ENCODE data around the gene GPR146. TPM values are rescaled to one million over a fixed set of nuclear protein-coding genes. Genes with fewer than 3 reads are reported as not detected.

GPR146 gene
- total RNA-seq, 1 donor from 2014 or later = 3.6 TPM

GRCh38 chr7:1011297-1012003 lies 32.9 kb upstream of the GPR146 start:
- no peak for DNase-seq (ENCODE audit: low read depth)

GRCh38 chr7:1012004-1012715 lies 32.2 kb upstream of the GPR146 start:
- no peak for DNase-seq (ENCODE audit: low read depth)

- no peak for DNase-seq (ENCODE audit: low read depth)
Measured at GRCh38 chr7:1012716-1013095, 31.6 kb upstream of the GPR146 start.

GRCh38 chr7:1013581-1013980 lies 30.8 kb upstream of the GPR146 start:
- no peak for DNase-seq (ENCODE audit: low read depth)

GRCh38 chr7:1014681-1015080 lies 29.7 kb upstream of the GPR146 start:
- DNase-seq (ENCODE audit: low read depth) = no peak

GRCh38 chr7:1015196-1016121 lies 28.9 kb upstream of the GPR146 start:
- DNase-seq (ENCODE audit: low read depth) = no peak

GRCh38 chr7:1016577-1017531 lies 27.5 kb upstream of the GPR146 start:
- DNase-seq (ENCODE audit: low read depth) = no peak

GRCh38 chr7:1017586-1018333 lies 26.6 kb upstream of the GPR146 start:
- no peak for DNase-seq (ENCODE audit: low read depth)

- no peak for DNase-seq (ENCODE audit: low read depth)
Measured at GRCh38 chr7:1018334-1018695, 26.0 kb upstream of the GPR146 start.

- no peak for DNase-seq (ENCODE audit: low read depth)
Measured at GRCh38 chr7:1019255-1019785, 25.0 kb upstream of the GPR146 start.

GRCh38 chr7:1019789-1020610 lies 24.3 kb upstream of the GPR146 start:
- no peak for DNase-seq (ENCODE audit: low read depth)

GRCh38 chr7:1020849-1021251 lies 23.5 kb upstream of the GPR146 start:
- DNase-seq (ENCODE audit: low read depth) = no peak

GRCh38 chr7:1021366-1021765 lies 23.0 kb upstream of the GPR146 start:
- no peak for DNase-seq (ENCODE audit: low read depth)

- no peak for DNase-seq (ENCODE audit: low read depth)
Measured at GRCh38 chr7:1021931-1022330, 22.4 kb upstream of the GPR146 start.

GRCh38 chr7:1022356-1022755 lies 22.0 kb upstream of the GPR146 start:
- no peak for DNase-seq (ENCODE audit: low read depth)

GRCh38 chr7:1022801-1023465 lies 21.4 kb upstream of the GPR146 start:
- DNase-seq (ENCODE audit: low read depth) = no peak

- DNase-seq (ENCODE audit: low read depth) = no peak
Measured at GRCh38 chr7:1024331-1024841, 20.0 kb upstream of the GPR146 start.

- DNase-seq (ENCODE audit: low read depth) = no peak
Measured at GRCh38 chr7:1024876-1025742, 19.2 kb upstream of the GPR146 start.
